Measurements from ENCODE around the gene SH3BP2. TPM values are rescaled to one million over a fixed set of nuclear protein-coding genes. Genes with fewer than 3 reads are reported as not detected.

SH3BP2 gene
- total RNA-seq, 1 experiment from 2014 or later: 52.8 TPM

GRCh38 chr4:2767705-2768074 is 25.2 kb upstream of the SH3BP2 start:
- no peaks in the 10 kb centered on the region for H3K9me2 ChIP-seq (ENCODE audit: insufficient read depth)
- no TSS peak for BruUV-seq (replicated peaks)
- no peaks in the 10 kb centered on the region for H3K9me3 ChIP-seq (ENCODE audit: control insufficient read depth in 1 of 2, insufficient read depth in 1 of 2, low read depth in 1 of 2, low read length in 2 of 2)
- no peaks in the 10 kb centered on the region for H4K20me1 ChIP-seq (ENCODE audit: insufficient read depth)
- peaks cover 2 to 11% of the 10 kb centered on the region in 2 experiments; a peak in 2 of 4 replicates for H3K4me1 ChIP-seq (ENCODE audit: control insufficient read depth in 1 of 2, insufficient read depth in 2 of 2, low read length in 2 of 2)
- no peaks in the 10 kb centered on the region for H3K36me3 ChIP-seq (ENCODE audit: control insufficient read depth in 1 of 2, insufficient read depth in 2 of 2, low read length in 2 of 2)
- no peak overlapping the region for H3K4me3 ChIP-seq (replicated peaks in 1 of 2; ENCODE audit: low read depth in 1 of 2, low read length in 2 of 2)
- POLR2A ChIA-PET: no interaction called here
- RAD21 ChIA-PET (ENCODE audit: low non-redundant PET in 1 of 2, low total read pairs in 2 of 2, uncharacterized antibody in 2 of 2, unreplicated experiment in 2 of 2): no interaction called here
- TF ChIP-seq ZNF274 (IDR thresholded peaks at IDR 0.05; ENCODE audit: low read depth, low read length) (no peak), MAX (IDR thresholded peaks at IDR 0.05) (no peak), YY1 (IDR thresholded peaks at IDR 0.05; ENCODE audit: extremely low read depth, insufficient replicate concordance, low read depth, low read length) (no peak), SIN3A (IDR thresholded peaks at IDR 0.05; ENCODE audit: low read depth) (no peak), EZH2phosphoT487 (IDR thresholded peaks at IDR 0.05; ENCODE audit: borderline replicate concordance) (no peak), CEBPB (IDR thresholded peaks at IDR 0.05; ENCODE audit: low read depth) (no peak), EZH2 (IDR thresholded peaks at IDR 0.05) (no peak), TCF7L2 (IDR thresholded peaks at IDR 0.05; ENCODE audit: borderline replicate concordance, extremely low read depth, insufficient read depth, insufficient read length) (no peak), JUND (IDR thresholded peaks at IDR 0.05) (no peak), ELF1 (IDR thresholded peaks at IDR 0.05; ENCODE audit: borderline replicate concordance, low read depth) (no peak), ZFX (IDR thresholded peaks at IDR 0.05) (no peak), FOSL1 (IDR thresholded peaks at IDR 0.05; ENCODE audit: low read depth) (no peak), POLR2AphosphoS5 (IDR thresholded peaks at IDR 0.05; ENCODE audit: low read depth, low read length) (no peak), EGR1 (IDR thresholded peaks at IDR 0.05; ENCODE audit: low read depth) (no peak)
- TF ChIP-seq, protein P1, sequence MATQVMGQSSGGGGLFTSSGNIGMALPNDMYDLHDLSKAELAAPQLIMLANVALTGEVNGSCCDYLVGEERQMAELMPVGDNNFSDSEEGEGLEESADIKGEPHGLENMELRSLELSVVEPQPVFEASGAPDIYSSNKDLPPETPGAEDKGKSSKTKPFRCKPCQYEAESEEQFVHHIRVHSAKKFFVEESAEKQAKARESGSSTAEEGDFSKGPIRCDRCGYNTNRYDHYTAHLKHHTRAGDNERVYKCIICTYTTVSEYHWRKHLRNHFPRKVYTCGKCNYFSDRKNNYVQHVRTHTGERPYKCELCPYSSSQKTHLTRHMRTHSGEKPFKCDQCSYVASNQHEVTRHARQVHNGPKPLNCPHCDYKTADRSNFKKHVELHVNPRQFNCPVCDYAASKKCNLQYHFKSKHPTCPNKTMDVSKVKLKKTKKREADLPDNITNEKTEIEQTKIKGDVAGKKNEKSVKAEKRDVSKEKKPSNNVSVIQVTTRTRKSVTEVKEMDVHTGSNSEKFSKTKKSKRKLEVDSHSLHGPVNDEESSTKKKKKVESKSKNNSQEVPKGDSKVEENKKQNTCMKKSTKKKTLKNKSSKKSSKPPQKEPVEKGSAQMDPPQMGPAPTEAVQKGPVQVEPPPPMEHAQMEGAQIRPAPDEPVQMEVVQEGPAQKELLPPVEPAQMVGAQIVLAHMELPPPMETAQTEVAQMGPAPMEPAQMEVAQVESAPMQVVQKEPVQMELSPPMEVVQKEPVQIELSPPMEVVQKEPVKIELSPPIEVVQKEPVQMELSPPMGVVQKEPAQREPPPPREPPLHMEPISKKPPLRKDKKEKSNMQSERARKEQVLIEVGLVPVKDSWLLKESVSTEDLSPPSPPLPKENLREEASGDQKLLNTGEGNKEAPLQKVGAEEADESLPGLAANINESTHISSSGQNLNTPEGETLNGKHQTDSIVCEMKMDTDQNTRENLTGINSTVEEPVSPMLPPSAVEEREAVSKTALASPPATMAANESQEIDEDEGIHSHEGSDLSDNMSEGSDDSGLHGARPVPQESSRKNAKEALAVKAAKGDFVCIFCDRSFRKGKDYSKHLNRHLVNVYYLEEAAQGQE (IDR thresholded peaks at IDR 0.05; ENCODE audit: low read depth): no peak
- TF ChIP-seq, protein P2, sequence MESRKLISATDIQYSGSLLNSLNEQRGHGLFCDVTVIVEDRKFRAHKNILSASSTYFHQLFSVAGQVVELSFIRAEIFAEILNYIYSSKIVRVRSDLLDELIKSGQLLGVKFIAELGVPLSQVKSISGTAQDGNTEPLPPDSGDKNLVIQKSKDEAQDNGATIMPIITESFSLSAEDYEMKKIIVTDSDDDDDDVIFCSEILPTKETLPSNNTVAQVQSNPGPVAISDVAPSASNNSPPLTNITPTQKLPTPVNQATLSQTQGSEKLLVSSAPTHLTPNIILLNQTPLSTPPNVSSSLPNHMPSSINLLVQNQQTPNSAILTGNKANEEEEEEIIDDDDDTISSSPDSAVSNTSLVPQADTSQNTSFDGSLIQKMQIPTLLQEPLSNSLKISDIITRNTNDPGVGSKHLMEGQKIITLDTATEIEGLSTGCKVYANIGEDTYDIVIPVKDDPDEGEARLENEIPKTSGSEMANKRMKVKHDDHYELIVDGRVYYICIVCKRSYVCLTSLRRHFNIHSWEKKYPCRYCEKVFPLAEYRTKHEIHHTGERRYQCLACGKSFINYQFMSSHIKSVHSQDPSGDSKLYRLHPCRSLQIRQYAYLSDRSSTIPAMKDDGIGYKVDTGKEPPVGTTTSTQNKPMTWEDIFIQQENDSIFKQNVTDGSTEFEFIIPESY (IDR thresholded peaks at IDR 0.05; ENCODE audit: extremely low read depth, insufficient replicate concordance, low read length): no peak
- no peak overlapping the region for H2AFZ ChIP-seq (ENCODE audit: low read depth, low read length, poor library complexity, severe bottlenecking)
- no peak overlapping the region for H3K4me2 ChIP-seq (ENCODE audit: low read length)
- CTCF ChIA-PET: no interaction called here
- no peaks in the 10 kb centered on the region for H3K79me2 ChIP-seq (ENCODE audit: insufficient read depth, low read length)
- ATAC-seq (no peak), DNase-seq (ENCODE audit: low read depth, low spot score) (no peak)
- H3K9ac ChIP-seq (ENCODE audit: low read length): no peak overlapping the region
- H3K27me3 ChIP-seq (ENCODE audit: insufficient read depth, low read length): no peaks in the 10 kb centered on the region
- intact Hi-C loops (cut with micrococcal nuclease): no loop called here
- no peak overlapping the region for H3K27ac ChIP-seq (ENCODE audit: low read depth, low read length)
